ENCODE results near the gene NDUFS7. TPM values are rescaled to one million over a fixed set of nuclear protein-coding genes. Genes with fewer than 3 reads are reported as not detected.

Gene NDUFS7
- total RNA-seq, 1 donor from 2014 or later, result 57.3 TPM

DNA sequence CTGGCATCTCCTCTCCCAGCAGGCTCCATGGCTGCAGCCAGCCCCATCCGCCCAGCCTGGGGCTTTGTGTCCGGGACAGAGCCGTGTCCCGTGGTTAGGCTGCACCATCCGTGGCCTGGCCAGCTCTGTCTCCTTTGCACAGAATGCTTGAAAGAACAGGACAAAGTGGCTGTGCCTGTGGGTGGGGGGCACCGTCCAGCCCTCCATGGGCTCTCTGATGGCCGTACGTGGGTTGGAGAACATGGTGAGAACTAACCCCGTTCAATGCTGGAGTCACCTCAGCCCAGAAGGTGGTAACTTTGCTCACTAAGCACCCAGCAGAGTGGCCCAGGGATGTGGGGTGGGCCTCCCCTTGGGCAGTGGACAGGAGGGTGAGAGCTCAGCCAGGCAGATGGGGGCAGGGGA, 57.3 kb downstream of the NDUFS7 start:
- Mint-ChIP-seq H3K9me3 (ENCODE audit: low read depth) (no peaks in the 10 kb centered on the region), H3K36me3 (ENCODE audit: low read depth) (peaks cover 13% of the 10 kb centered on the region)

GRCh38 chr19:1441677-1442438, 58.2 kb downstream of the NDUFS7 start:
- Mint-ChIP-seq H3K27ac (ENCODE audit: unreplicated experiment) (no peak overlapping the region), H3K4me3 (ENCODE audit: unreplicated experiment) (no peak overlapping the region), H3K36me3 (ENCODE audit: low read depth) (peaks cover 13% of the 10 kb centered on the region), H3K27me3 (ENCODE audit: low read depth) (no peaks in the 10 kb centered on the region), H3K4me1 (ENCODE audit: low read depth) (peaks cover 38% of the 10 kb centered on the region), H3K9me3 (ENCODE audit: low read depth) (no peaks in the 10 kb centered on the region)
- DNase-seq (ENCODE audit: low spot score), result peak; percentile 88
- TF ChIP-seq, protein P1, sequence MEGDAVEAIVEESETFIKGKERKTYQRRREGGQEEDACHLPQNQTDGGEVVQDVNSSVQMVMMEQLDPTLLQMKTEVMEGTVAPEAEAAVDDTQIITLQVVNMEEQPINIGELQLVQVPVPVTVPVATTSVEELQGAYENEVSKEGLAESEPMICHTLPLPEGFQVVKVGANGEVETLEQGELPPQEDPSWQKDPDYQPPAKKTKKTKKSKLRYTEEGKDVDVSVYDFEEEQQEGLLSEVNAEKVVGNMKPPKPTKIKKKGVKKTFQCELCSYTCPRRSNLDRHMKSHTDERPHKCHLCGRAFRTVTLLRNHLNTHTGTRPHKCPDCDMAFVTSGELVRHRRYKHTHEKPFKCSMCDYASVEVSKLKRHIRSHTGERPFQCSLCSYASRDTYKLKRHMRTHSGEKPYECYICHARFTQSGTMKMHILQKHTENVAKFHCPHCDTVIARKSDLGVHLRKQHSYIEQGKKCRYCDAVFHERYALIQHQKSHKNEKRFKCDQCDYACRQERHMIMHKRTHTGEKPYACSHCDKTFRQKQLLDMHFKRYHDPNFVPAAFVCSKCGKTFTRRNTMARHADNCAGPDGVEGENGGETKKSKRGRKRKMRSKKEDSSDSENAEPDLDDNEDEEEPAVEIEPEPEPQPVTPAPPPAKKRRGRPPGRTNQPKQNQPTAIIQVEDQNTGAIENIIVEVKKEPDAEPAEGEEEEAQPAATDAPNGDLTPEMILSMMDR (IDR thresholded peaks at IDR 0.05), result no peak

More for the DNA sequence above, 57.3 kb downstream of the NDUFS7 start:
- no peak for DNase-seq (ENCODE audit: low spot score)
- TF ChIP-seq, protein P1 (IDR thresholded peaks at IDR 0.05), result no peak
- Mint-ChIP-seq H3K27me3 (ENCODE audit: low read depth) (no peaks in the 10 kb centered on the region), H3K27ac (ENCODE audit: unreplicated experiment) (no peak overlapping the region), H3K4me1 (ENCODE audit: low read depth) (peaks cover 38% of the 10 kb centered on the region), H3K4me3 (ENCODE audit: unreplicated experiment) (peak overlapping the region; percentile 48)

Other genes with a start within 250 kb of the NDUFS7 start
- gene SBNO2, start 209.6 kb upstream of the NDUFS7 start, total RNA-seq, result 25.9 to 46.0 TPM (median 45.6 TPM) in 3 replicates
- 41.1 to 44.5 TPM (median 42.3 TPM) in 3 replicates for gene STK11, start 178.1 kb upstream of the NDUFS7 start, total RNA-seq
- 4.8 to 9.0 TPM (median 7.6 TPM) in 3 replicates for gene CBARP, start 145.9 kb upstream of the NDUFS7 start, total RNA-seq
- gene ATP5F1D, start 142.2 kb upstream of the NDUFS7 start, total RNA-seq, result 110 to 125 TPM (median 122 TPM) in 3 replicates
- gene MIDN, start 135.3 kb upstream of the NDUFS7 start, total RNA-seq, result 64.5 to 75.3 TPM (median 68.3 TPM) in 3 replicates
- 295 to 320 TPM (median 303 TPM) in 3 replicates for gene CIRBP, start 114.6 kb upstream of the NDUFS7 start, total RNA-seq
- gene FAM174C, start 108.4 kb upstream of the NDUFS7 start, total RNA-seq, result 32.7 to 41.3 TPM (median 36.1 TPM) in 3 replicates
- gene EFNA2, start 98.0 kb upstream of the NDUFS7 start, total RNA-seq, result 7.0 to 7.9 TPM (median 7.2 TPM) in 3 replicates
- 30.1 to 34.3 TPM (median 32.5 TPM) in 3 replicates for gene GAMT, start 17.6 kb downstream of the NDUFS7 start, total RNA-seq
- 81.1 to 88.0 TPM (median 82.5 TPM) in 3 replicates for gene DAZAP1, start 23.7 kb downstream of the NDUFS7 start, total RNA-seq
- gene RPS15, start 54.5 kb downstream of the NDUFS7 start, total RNA-seq, result 614 to 734 TPM (median 636 TPM) in 3 replicates
- gene APC2, start 66.2 kb downstream of the NDUFS7 start, total RNA-seq, result 1.4 to 3.9 TPM (median 3.9 TPM) in 3 replicates
- 23.3 to 24.7 TPM (median 24.2 TPM) in 3 replicates for gene C19orf25, start 95.3 kb downstream of the NDUFS7 start, total RNA-seq
- gene PCSK4, start 106.4 kb downstream of the NDUFS7 start, total RNA-seq, result 3.3 to 4.0 TPM (median 3.9 TPM) in 3 replicates
- gene REEP6, start 107.3 kb downstream of the NDUFS7 start, total RNA-seq, result 2.7 to 3.9 TPM (median 2.8 TPM) in 3 replicates
- gene ADAMTSL5, start 129.1 kb downstream of the NDUFS7 start, total RNA-seq, result 9.1 to 20.3 TPM (median 16.9 TPM) in 3 replicates
- 0.12 TPM in 1 of 3 replicates, not detected in the others for gene PLK5, start 140.2 kb downstream of the NDUFS7 start, total RNA-seq
- 57.8 to 60.1 TPM (median 59.6 TPM) in 3 replicates for gene MEX3D, start 184.4 kb downstream of the NDUFS7 start, total RNA-seq
- 83.6 to 101 TPM (median 84.1 TPM) in 3 replicates for gene MBD3, start 209.0 kb downstream of the NDUFS7 start, total RNA-seq
- gene UQCR11, start 221.6 kb downstream of the NDUFS7 start, total RNA-seq, result 173 to 190 TPM (median 184 TPM) in 3 replicates